ENCODE results near the gene ACVR1B. TPM values are rescaled to one million over a fixed set of nuclear protein-coding genes. Genes with fewer than 3 reads are reported as not detected.

ACVR1B gene
- total RNA-seq, 1 experiment from 2014 or later = 16.1 TPM

DNA sequence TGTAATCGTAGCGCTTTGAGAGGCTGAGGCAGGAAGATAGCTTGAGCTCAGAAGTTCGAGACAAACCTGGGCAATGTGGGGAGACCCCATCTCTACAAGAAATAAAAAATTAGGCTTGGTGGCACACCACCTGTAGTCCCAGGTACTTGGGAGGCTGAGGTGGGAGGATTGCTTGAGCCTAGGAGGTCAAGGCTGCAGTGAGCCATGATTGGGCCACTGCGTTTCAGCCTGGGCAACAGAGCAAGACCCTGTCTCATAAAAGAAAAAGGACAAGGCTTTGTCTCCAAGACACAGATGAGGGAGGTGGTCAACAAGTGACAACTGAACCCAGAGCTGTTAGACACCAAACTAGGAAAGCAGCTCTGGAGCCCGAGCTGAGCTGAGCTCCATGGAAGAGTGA, 40.7 kb downstream of the ACVR1B start:
- H3K4me1 Mint-ChIP-seq (ENCODE audit: insufficient read depth, unreplicated experiment) = peaks cover 5% of the 10 kb centered on the region
- H3K27me3 Mint-ChIP-seq (ENCODE audit: insufficient read depth, unreplicated experiment) = no peaks in the 10 kb centered on the region
- intact Hi-C loops (cut with micrococcal nuclease) = no loop called here
- H3K4me3 Mint-ChIP-seq (ENCODE audit: unreplicated experiment) = no peak overlapping the region
- DNase-seq (ENCODE audit: unreplicated experiment) = no peak
- H3K9me3 Mint-ChIP-seq (ENCODE audit: unreplicated experiment) = no peaks in the 10 kb centered on the region
- ChIA-PET POLR2A (interaction anchor here (1.3 to 1.7 kb wide), 4 partner anchors 12 to 41 kb away, joined by 4 to 6 read pairs (median 6); no protein-coding TSS in a partner anchor), CTCF (interaction anchor here (0.5 to 16.0 kb wide), 20 partner anchors 11 to 1876 kb away, joined by 3 to 258 read pairs (median 4); partner anchors contain the start of gene ATG101)
- H3K27ac Mint-ChIP-seq (ENCODE audit: low read depth, unreplicated experiment) = no peak overlapping the region
- H3K36me3 Mint-ChIP-seq (ENCODE audit: insufficient read depth, unreplicated experiment) = peaks cover 37% of the 10 kb centered on the region
- TF ChIP-seq, protein P1, sequence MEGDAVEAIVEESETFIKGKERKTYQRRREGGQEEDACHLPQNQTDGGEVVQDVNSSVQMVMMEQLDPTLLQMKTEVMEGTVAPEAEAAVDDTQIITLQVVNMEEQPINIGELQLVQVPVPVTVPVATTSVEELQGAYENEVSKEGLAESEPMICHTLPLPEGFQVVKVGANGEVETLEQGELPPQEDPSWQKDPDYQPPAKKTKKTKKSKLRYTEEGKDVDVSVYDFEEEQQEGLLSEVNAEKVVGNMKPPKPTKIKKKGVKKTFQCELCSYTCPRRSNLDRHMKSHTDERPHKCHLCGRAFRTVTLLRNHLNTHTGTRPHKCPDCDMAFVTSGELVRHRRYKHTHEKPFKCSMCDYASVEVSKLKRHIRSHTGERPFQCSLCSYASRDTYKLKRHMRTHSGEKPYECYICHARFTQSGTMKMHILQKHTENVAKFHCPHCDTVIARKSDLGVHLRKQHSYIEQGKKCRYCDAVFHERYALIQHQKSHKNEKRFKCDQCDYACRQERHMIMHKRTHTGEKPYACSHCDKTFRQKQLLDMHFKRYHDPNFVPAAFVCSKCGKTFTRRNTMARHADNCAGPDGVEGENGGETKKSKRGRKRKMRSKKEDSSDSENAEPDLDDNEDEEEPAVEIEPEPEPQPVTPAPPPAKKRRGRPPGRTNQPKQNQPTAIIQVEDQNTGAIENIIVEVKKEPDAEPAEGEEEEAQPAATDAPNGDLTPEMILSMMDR (IDR thresholded peaks at IDR 0.05; ENCODE audit: unreplicated experiment) = no peak
- no TSS peak for BruUV-seq (replicated peaks)

DNA sequence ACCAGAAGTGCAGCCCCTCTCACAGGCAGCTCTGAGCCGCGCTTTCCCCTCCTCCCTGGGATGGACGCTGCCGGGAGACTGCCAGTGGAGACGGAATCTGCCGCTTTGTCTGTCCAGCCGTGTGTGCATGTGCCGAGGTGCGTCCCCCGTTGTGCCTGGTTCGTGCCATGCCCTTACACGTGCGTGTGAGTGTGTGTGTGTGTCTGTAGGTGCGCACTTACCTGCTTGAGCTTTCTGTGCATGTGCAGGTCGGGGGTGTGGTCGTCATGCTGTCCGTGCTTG, 43.0 kb downstream of the ACVR1B start:
- TF ChIP-seq, protein P1 (IDR thresholded peaks at IDR 0.05; ENCODE audit: unreplicated experiment) = no peak
- Mint-ChIP-seq H3K36me3 (ENCODE audit: insufficient read depth, unreplicated experiment) (peaks cover 28% of the 10 kb centered on the region), H3K4me3 (ENCODE audit: unreplicated experiment) (no peak overlapping the region), H3K27me3 (ENCODE audit: insufficient read depth, unreplicated experiment) (no peaks in the 10 kb centered on the region), H3K9me3 (ENCODE audit: unreplicated experiment) (no peaks in the 10 kb centered on the region), H3K27ac (ENCODE audit: low read depth, unreplicated experiment) (no peak overlapping the region), H3K4me1 (ENCODE audit: insufficient read depth, unreplicated experiment) (peaks cover 5% of the 10 kb centered on the region)
- CTCF ChIA-PET = interaction anchor here (1.1 to 16.0 kb wide), 5 partner anchors 13 to 128 kb away, joined by 3 to 258 read pairs (median 4); no protein-coding TSS in a partner anchor
- POLR2A ChIA-PET = no interaction called here
- DNase-seq (ENCODE audit: unreplicated experiment) = no peak
- BruUV-seq (replicated peaks) = no TSS peak
- intact Hi-C loops (cut with micrococcal nuclease) = no loop called here

DNA sequence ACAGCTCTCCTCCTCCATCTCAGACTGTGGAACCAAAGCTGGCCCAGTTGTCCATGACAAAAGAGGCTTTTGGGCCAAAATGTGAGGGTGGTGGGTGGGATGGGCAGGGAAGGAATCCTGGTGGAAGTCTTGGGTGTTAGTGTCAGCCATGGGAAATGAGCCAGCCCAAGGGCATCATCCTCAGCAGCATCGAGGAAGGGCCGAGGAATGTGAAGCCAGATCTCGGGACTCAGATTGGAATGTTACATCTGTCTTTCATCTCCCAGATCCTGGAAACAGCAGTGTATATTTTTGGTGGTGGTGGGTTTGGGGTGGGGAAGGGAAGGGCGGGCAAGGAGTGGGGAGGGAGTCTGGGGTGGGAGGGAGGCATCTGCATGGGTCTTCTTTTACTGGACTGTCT, 43.5 kb downstream of the ACVR1B start:
- H3K9me3 Mint-ChIP-seq (ENCODE audit: unreplicated experiment) = no peaks in the 10 kb centered on the region
- TF ChIP-seq, protein P1 (IDR thresholded peaks at IDR 0.05; ENCODE audit: unreplicated experiment) = no peak
- ChIA-PET POLR2A (no interaction called here), CTCF (interaction anchor here (1.2 to 16.0 kb wide), 3 partner anchors 14 to 77 kb away, joined by 3 to 258 read pairs (median 4); no protein-coding TSS in a partner anchor)
- no peak overlapping the region for H3K4me3 Mint-ChIP-seq (ENCODE audit: unreplicated experiment)
- peaks cover 24% of the 10 kb centered on the region for H3K36me3 Mint-ChIP-seq (ENCODE audit: insufficient read depth, unreplicated experiment)
- no peak overlapping the region for H3K27ac Mint-ChIP-seq (ENCODE audit: low read depth, unreplicated experiment)
- no peaks in the 10 kb centered on the region for H3K27me3 Mint-ChIP-seq (ENCODE audit: insufficient read depth, unreplicated experiment)
- H3K4me1 Mint-ChIP-seq (ENCODE audit: insufficient read depth, unreplicated experiment) = peaks cover 5% of the 10 kb centered on the region
- DNase-seq (ENCODE audit: unreplicated experiment) = no peak
- intact Hi-C loops (cut with micrococcal nuclease) = no loop called here
- BruUV-seq (replicated peaks) = no TSS peak

DNA sequence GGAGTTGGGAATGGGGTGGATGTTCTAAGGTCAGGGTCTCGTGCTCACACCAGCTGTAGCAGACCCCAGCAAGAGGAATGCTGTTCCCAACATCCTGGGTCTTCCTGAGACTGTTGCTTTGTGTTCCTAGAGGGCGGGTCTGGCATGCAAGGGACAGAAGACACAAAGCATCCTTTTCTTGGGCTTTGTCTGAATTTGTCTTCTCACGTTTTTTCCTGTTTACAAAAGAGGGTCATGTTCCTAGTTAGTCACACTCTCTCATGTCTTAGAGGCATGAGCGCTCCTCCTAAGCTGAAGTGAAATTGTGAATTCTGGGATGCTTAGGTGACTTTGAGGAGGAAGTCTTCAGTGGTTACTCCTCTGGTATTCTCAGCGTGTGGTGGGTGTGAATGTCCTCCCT, 45.6 kb downstream of the ACVR1B start:
- ChIA-PET POLR2A (no interaction called here), CTCF (interaction anchor here (0.6 to 16.0 kb wide), 4 partner anchors 28 to 846 kb away, joined by 3 to 258 read pairs (median 3); no protein-coding TSS in a partner anchor)
- no peak overlapping the region for H3K4me3 Mint-ChIP-seq (ENCODE audit: unreplicated experiment)
- H3K27ac Mint-ChIP-seq (ENCODE audit: low read depth, unreplicated experiment) = no peak overlapping the region
- no TSS peak for BruUV-seq (replicated peaks)
- no peaks in the 10 kb centered on the region for H3K9me3 Mint-ChIP-seq (ENCODE audit: unreplicated experiment)
- DNase-seq (ENCODE audit: unreplicated experiment) = no peak
- H3K4me1 Mint-ChIP-seq (ENCODE audit: insufficient read depth, unreplicated experiment) = peaks cover 5% of the 10 kb centered on the region
- intact Hi-C loops (cut with micrococcal nuclease) = no loop called here
- TF ChIP-seq, protein P1 (IDR thresholded peaks at IDR 0.05; ENCODE audit: unreplicated experiment) = no peak
- no peaks in the 10 kb centered on the region for H3K27me3 Mint-ChIP-seq (ENCODE audit: insufficient read depth, unreplicated experiment)
- H3K36me3 Mint-ChIP-seq (ENCODE audit: insufficient read depth, unreplicated experiment) = peaks cover 22% of the 10 kb centered on the region

Data from MCF 10A (cell line).